HTR-8/SVneo (cell line): ENCODE results near the gene ENTPD8.

Source experiments
- DNase-seq: peaks from one replicate; pipeline ENCODE4 v3.0.0; 2011; ENCODE audit warnings: low spot score, mixed read lengths; ENCODE audit not compliant: insufficient read length
- FAIRE-seq: peaks from 2 replicates; lab custom pipeline; 2011; peaks lifted over from hg19 to GRCh38; lab: Jason Lieb, UNC

Gene ENTPD8

GRCh38 chr9:137434498-137435380, 6.4 kb downstream of the ENTPD8 start:
- DNase-seq (no peak), FAIRE-seq (no peak)

DNA sequence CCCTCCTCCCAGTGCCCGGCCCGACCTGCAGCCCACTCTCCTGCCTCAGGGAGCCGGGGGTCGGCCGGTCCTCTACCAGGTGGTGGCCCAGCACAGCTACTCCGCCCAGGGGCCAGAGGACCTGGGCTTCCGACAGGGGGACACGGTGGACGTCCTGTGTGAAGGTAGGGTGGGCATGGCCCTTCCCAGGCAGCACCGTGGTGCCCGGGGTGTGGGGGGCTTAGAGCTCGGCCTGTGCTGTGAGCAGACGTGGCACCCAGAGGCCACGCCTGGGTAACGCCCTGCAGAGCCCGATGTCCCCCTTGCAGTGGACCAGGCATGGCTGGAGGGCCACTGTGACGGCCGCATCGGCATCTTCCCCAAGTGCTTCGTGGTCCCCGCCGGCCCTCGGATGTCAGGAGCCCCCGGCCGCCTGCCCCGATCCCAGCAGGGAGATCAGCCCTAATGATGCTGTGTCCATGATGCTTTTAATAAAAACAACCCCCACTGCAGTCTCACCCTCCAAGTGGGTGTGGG, 7.2 kb downstream of the ENTPD8 start:
- DNase-seq (no peak), FAIRE-seq (no peak)

- FAIRE-seq (no peak), DNase-seq (no peak)
These were observed 7.7 kb downstream of the ENTPD8 start for GRCh38 chr9:137433349-137433915.

DNA sequence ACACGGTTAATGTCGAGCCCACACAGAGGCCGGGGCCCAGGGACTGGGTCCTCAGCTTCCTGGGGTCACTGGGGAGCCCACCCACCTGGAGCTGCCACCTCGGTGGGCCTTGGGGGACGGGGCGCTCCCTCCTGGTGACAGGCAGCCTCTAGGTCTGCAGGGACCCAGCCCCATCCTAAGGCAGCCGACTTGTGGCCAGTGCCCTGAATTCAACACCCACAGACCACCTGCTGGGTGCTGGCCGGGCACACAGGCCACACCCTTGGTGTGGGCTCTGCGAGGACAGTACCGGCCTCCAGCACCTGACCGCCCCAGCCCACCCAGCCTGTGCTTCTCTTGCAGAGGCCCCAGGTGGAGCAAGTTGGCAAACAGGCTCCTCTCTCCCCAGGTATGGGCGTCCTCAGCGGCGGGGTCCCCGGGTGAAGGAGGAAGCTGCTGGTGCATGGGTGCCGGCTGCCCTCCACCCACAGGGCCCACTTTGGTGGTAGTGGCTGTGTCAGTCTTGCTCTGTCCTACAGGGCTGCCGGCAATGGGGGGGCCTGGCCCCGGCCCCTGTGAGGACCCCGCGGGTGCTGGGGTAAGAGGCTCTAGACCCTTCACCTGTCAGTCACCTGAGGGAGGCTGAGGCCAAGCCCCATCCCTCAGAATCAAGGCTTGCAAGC, 8.3 kb downstream of the ENTPD8 start:
- no peak for FAIRE-seq

DNA sequence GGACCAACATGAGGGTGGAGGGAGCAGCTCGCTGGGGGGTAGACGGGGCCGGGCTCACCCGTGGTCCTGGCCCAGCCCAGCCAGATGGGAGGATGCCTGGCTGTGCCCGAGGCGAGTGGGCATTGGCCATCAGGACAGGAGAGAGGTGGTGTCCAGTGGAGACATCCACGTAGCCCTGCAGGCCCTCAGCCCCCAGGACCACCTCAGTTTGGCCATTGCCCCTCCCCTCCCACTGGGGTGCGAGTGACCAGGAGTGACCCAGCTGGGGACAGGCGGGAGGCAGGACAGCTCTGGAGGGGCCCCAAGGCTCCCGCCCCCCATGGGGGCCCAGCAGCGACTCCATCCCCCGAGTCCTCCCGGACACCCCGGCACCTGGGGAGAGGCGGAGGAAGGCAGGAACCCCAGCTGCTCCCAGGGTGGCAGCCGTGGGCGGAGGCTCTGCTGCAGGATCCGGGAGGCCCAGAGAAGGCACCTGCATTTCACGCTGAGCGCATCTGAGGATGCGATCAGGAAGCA, 9.7 kb downstream of the ENTPD8 start:
- DNase-seq (no peak), FAIRE-seq (no peak)

More for the DNA sequence above, 8.3 kb downstream of the ENTPD8 start:
- DNase-seq: no peak

DNA sequence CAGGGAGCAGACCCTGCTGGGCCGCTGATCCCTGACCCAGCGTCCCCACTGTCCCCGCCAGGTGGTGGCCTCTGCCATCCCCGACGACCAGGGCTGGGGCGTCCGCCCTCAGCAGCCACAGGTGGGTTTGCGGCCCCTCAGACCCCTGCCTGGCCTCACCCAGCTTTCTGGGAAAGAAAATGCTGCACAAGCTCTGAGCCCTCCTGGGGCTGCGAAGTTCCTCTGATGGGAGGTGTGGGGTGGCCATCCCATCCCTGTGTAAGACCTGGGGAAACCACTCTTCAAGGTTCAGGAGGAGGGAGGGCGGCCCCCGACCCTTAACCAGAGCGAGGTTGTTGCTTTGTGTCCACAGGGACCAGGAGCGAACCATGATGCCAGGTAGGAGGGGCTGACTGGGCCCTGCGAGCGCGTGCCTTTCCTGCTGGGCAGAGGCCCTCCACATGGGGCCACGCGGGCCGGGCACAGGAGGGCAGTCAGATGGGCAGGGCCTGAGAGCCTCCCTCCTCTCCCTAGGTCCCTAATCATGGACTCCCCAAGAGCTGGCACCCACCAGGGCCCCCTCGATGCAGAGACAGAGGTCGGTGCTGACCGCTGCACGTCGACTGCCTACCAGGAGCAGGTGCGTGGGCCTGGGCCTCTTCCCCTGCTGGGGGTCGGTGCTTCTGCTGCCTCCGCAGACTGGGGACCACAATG, 10.3 kb downstream of the ENTPD8 start:
- FAIRE-seq (no peak), DNase-seq (no peak)

DNA sequence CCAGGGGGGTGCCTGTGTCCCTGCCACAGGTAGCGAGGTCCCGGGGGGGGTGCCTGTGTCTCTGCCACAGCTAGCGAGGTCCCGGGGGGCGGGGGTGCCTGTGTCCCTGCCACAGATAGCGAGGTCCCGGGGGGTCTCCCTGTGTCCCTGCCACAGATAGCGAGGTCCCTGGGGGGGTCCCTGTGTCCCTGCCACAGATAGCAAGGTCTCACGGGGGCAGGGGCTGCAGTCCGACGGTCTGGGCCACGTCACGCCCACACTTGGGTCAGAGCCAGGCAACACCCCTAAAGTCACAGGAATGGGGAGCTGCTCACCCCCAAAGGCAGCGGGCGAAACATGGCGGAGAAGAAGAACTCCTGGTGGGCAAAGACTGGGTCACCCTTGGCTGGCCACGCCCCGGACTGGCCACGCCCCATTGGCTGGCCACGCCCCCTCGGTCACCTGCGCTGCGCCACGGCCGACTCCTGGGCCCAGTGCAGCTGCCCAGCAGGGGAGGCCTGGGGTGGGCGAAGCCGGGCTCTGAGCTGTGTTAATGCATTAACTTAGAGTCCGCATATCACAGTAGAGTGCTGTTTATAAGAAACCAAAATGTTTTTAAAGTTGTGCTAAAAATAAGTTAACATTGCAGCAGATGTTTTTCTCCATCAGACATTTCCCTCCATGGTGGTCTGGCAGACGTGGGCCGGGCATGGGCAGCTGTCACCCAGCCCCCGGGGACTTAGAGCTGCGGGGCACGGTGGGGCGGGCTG, 11.0 kb downstream of the ENTPD8 start:
- FAIRE-seq (no peak), DNase-seq (no peak)

DNA sequence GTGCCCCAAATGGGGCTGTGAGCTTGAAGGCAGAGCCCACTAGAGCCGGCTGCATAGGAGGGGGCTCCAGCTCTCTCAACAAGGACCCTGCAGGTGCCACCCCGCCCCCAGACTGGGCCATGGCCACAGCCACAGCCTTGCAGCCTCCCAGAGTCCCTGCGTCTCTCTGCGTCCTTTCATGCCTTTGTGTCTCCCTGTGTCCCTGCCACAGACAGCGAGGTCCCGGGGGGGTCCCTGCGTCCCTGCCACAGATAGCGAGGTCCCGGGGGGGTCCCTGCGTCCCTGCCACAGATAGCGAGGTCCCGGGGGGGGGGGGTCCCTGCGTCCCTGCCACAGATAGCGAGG, 11.6 kb downstream of the ENTPD8 start:
- no peak for FAIRE-seq

DNA sequence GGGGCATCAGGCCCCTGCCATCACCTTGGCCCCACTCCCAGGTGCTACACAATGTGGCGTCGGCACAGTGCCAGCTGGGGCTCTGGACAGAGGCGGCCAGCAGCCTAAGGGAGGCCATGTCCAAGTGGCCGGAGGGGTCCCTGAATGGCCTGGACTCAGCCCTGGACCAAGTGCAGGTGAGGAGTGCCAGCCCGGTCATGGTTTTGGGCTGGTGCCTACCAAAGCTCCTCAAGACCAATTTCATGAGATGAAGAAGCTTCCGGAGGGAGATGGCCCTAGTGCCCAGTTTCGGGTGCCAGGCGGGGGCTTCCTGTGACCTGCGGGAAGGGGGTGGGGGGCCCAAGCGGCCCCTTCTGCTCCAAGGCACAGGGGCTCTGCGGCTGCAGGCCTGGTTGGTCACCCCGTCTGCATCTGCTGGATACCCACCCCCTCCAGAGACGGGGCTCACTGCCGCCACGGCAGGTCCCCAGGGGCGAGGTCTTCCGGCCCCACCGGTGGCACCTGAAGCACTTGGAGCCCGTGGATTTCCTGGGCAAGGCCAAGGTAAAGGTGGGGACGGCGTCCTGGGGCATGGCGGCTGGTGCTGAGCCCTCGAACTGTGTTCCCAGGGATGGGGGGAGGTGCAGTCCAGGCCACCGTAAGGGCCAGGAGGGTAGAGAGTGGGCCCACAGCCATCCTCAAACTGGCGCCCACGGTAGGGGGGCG, 12.2 kb downstream of the ENTPD8 start:
- no peak for DNase-seq
- no peak for FAIRE-seq

More for the DNA sequence above, 11.6 kb downstream of the ENTPD8 start:
- DNase-seq: no peak

- FAIRE-seq: no peak
These were observed 12.9 kb downstream of the ENTPD8 start for GRCh38 chr9:137428311-137428630.

GRCh38 chr9:137427454-137428310, 13.5 kb downstream of the ENTPD8 start:
- DNase-seq (no peak), FAIRE-seq (no peak)

More at GRCh38 chr9:137428311-137428630, 12.9 kb downstream of the ENTPD8 start:
- no peak for DNase-seq

GRCh38 chr9:137426018-137426681, 15.0 kb downstream of the ENTPD8 start:
- no peak for DNase-seq
- no peak for FAIRE-seq

- DNase-seq (no peak), FAIRE-seq (no peak)
These were observed 17.5 kb downstream of the ENTPD8 start for GRCh38 chr9:137423514-137424291.

DNA sequence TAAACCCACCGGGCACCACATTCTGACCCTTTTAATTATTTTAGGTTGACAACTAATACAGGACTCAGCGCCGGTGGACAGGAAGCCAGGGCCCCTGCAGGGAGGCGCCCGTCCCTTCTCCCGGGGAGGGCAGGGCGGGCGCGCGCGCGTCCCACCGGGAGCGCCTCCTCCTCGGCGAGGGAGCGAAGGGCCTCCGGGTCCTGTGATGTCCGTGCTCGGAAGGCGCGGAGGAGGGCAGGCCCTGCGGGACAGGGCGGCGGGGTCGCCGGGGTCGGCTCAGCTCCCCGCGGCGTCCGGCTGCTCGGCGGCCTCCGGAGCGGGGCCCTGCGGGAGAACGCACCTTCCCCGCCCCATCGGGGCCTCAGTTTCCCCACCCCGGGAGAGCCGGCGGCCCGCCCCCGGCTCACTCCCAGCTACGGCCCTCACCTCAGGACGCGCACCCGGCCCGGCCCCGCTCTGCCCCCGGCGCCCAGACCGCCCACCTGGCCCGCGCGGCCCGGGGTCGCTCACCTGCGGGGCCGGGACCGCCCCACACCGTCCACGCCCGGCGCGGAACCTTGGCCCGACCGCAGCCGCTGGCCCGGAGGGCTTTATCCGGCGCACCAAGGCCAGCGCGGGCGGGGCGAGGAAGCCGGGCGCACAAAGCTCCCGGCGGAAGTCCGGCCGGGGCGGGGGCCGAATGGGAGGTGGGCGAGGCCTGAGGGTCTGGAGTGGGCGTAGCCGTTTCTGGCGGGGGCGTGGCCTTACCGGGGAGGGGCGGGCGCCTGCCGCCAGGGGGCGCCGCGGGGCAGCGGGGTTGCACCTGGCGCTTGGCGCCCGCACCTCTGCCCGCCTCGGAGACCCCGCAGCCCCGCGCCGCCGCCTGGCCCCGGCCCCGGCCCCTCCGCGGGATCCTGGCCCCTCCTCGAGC, 18.3 kb downstream of the ENTPD8 start, which contains the start of the genes EXD3 and NOXA1:
TSS of gene EXD3 (minus strand) at position 559 of the 910 bp plus-strand sequence. CDS start 27,805 bp downstream, outside the sequence.
TSS of gene NOXA1 (plus strand) at position 790 of the 910 bp plus-strand sequence. CDS start 137 bp downstream, outside the sequence.
- no peak for FAIRE-seq
- DNase-seq: peak; percentile 77

DNA sequence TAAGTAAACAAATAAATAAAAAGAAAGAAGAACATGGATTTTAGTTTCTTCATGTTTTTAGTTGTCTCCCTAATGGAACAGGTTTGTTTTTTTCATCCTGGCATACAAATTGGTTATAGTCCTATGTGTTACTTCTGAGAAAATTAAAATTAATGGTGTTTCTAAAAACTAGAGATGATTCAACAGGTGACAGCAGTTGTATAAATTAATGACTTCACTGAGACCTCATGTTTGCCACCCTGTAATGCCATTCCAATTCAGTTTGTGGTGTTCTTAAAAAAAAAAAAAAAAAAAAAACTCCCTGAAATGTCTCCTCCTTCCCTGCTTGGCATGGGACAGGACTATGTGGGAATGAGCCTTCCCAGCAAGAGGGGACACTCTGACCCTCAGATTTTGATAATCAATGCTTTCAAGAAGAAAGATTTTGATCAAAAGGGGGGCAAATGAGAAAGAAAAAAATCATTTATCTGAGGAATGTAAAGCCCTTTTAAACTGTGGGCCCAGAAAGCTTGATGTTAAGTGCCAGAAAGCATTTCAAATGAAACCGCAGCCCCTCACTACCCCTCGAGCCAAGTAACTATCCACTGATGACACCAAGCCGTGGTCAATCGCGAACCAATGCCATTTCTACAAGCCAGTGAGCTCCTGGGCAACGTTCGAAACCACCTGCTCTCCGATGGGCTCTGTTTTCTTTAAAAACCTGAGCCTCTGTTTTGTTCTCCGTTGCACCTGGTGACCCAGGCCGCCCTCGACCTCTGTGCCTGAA, 19.1 kb downstream of the ENTPD8 start:
- FAIRE-seq (no peak), DNase-seq (no peak)
